ENCODE results near the gene OCA2. TPM values are rescaled to one million over a fixed set of nuclear protein-coding genes. Genes with fewer than 3 reads are reported as not detected.

The OCA2 gene
- total RNA-seq, 1 experiment from 2014 or later = 0.09 TPM

DNA sequence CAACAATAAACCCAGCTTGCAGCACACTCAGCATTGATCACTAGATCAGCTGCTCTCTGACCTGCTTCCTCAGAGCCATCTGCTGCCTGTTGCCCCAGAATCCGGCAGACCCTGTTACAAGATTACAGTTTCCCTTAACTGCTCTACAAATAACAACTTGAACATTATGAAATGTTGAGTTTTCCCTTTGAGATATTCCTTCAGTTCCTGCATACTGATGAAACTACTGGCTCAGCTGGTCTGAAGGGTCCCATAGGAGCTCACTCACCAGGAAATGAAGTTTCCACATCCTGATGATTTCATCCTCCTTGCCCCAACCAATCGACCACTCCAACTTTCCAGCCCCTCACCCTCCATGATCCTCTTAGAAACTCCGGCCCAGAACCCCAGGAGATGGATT is 281.9 kb downstream of the OCA2 start:
- intact Hi-C loops (cut with micrococcal nuclease; ENCODE audit: unreplicated experiment) = no loop called here
- CTCF ChIA-PET = no interaction called here

DNA sequence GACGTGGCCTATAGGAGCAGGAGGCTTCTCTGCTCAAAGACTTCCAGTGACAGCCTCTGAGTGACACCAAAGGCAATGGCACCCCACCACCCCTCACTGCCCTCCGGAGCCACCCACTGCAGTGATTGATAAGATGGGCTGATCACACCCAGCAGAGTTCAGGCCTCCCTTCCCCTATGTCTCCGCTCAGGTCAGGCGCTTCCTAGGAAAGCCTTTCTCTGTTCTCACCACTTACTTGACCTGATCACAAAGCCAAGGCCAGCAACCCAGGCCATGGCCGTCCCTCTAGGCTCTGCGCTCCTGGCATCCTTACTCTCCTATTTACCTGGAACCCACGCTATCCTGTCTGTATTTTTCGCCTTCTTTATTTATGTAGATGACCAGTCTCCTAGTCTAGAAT is 282.3 kb downstream of the OCA2 start:
- DNase-seq (ENCODE audit: low spot score) = no peak
- BruUV-seq (replicated peaks) = no TSS peak
- no peaks in the 10 kb centered on the region for H3K36me3 ChIP-seq (ENCODE audit: insufficient read depth, low read length, poor library complexity, severe bottlenecking)
- H3K9me3 ChIP-seq (ENCODE audit: low read depth, low read length, poor library complexity, severe bottlenecking) = peaks cover 39% of the 10 kb centered on the region
- no peak overlapping the region for H3K27ac ChIP-seq (ENCODE audit: low read depth, low read length, poor library complexity, severe bottlenecking)
- CTCF ChIA-PET = no interaction called here
- intact Hi-C loops (cut with micrococcal nuclease; ENCODE audit: unreplicated experiment) = no loop called here
- H3K4me3 ChIP-seq (ENCODE audit: low read depth, low read length, poor library complexity, severe bottlenecking) = no peak overlapping the region
- POLR2A ChIA-PET (ENCODE audit: low non-redundant PET) = no interaction called here
- H3K4me1 ChIP-seq (ENCODE audit: insufficient read depth, low read length, poor library complexity, severe bottlenecking) = no peaks in the 10 kb centered on the region
- TF ChIP-seq, protein P1, sequence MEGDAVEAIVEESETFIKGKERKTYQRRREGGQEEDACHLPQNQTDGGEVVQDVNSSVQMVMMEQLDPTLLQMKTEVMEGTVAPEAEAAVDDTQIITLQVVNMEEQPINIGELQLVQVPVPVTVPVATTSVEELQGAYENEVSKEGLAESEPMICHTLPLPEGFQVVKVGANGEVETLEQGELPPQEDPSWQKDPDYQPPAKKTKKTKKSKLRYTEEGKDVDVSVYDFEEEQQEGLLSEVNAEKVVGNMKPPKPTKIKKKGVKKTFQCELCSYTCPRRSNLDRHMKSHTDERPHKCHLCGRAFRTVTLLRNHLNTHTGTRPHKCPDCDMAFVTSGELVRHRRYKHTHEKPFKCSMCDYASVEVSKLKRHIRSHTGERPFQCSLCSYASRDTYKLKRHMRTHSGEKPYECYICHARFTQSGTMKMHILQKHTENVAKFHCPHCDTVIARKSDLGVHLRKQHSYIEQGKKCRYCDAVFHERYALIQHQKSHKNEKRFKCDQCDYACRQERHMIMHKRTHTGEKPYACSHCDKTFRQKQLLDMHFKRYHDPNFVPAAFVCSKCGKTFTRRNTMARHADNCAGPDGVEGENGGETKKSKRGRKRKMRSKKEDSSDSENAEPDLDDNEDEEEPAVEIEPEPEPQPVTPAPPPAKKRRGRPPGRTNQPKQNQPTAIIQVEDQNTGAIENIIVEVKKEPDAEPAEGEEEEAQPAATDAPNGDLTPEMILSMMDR (conservative IDR thresholded peaks at IDR 0.05; ENCODE audit: low read depth, low read length) = no peak
- no peak for TF ChIP-seq EZH2 (IDR thresholded peaks at IDR 0.05; ENCODE audit: borderline replicate concordance, low read depth, low read length, poor library complexity, severe bottlenecking)
- no peaks in the 10 kb centered on the region for H3K27me3 ChIP-seq (replicated peaks; ENCODE audit: insufficient read depth, low read depth, low read length, poor library complexity)

More for the DNA sequence above, 281.9 kb downstream of the OCA2 start:
- H3K4me1 ChIP-seq (ENCODE audit: insufficient read depth, low read length, poor library complexity, severe bottlenecking) = no peaks in the 10 kb centered on the region
- POLR2A ChIA-PET (ENCODE audit: low non-redundant PET) = no interaction called here
- no peaks in the 10 kb centered on the region for H3K36me3 ChIP-seq (ENCODE audit: insufficient read depth, low read length, poor library complexity, severe bottlenecking)
- TF ChIP-seq EZH2 (IDR thresholded peaks at IDR 0.05; ENCODE audit: borderline replicate concordance, low read depth, low read length, poor library complexity, severe bottlenecking) = no peak
- TF ChIP-seq, protein P1 (conservative IDR thresholded peaks at IDR 0.05; ENCODE audit: low read depth, low read length) = no peak
- no peak overlapping the region for H3K4me3 ChIP-seq (ENCODE audit: low read depth, low read length, poor library complexity, severe bottlenecking)
- H3K9me3 ChIP-seq (ENCODE audit: low read depth, low read length, poor library complexity, severe bottlenecking) = peaks cover 38% of the 10 kb centered on the region
- no peaks in the 10 kb centered on the region for H3K27me3 ChIP-seq (replicated peaks; ENCODE audit: insufficient read depth, low read depth, low read length, poor library complexity)
- no peak overlapping the region for H3K27ac ChIP-seq (ENCODE audit: low read depth, low read length, poor library complexity, severe bottlenecking)
- DNase-seq (ENCODE audit: low spot score) = no peak
- BruUV-seq (replicated peaks) = no TSS peak

DNA sequence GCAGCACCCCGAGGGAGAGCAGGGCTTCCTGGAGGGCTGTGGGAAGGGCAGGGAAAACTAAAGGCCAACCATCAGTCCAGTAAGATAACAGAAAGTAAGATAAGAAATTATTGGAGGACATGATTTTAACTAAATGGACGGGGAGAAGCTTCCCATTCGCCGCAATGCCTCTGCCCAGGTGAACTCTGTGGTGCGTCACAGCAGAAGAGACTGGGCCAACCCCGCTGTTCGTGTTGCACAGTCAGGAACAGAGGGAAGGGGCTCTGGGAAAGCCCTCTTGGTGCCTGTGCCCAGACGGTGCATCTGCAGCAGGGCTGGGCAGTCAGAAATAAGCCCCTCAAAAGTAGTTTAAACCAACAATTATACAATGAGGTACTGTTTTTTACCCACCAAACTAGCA is 284.1 kb downstream of the OCA2 start:
- TF ChIP-seq EZH2 (IDR thresholded peaks at IDR 0.05; ENCODE audit: borderline replicate concordance, low read depth, low read length, poor library complexity, severe bottlenecking) = no peak
- TF ChIP-seq, protein P1 (conservative IDR thresholded peaks at IDR 0.05; ENCODE audit: low read depth, low read length) = no peak

More for the DNA sequence above, 284.1 kb downstream of the OCA2 start:
- ChIA-PET POLR2A (ENCODE audit: low non-redundant PET) (no interaction called here), CTCF (no interaction called here)
- DNase-seq (ENCODE audit: low spot score) = no peak
- Histone ChIP-seq H3K27me3 (replicated peaks; ENCODE audit: insufficient read depth, low read depth, low read length, poor library complexity) (no peaks in the 10 kb centered on the region), H3K9me3 (ENCODE audit: low read depth, low read length, poor library complexity, severe bottlenecking) (peaks cover 44% of the 10 kb centered on the region), H3K4me3 (ENCODE audit: low read depth, low read length, poor library complexity, severe bottlenecking) (no peak overlapping the region), H3K36me3 (ENCODE audit: insufficient read depth, low read length, poor library complexity, severe bottlenecking) (no peaks in the 10 kb centered on the region), H3K27ac (ENCODE audit: low read depth, low read length, poor library complexity, severe bottlenecking) (no peak overlapping the region), H3K4me1 (ENCODE audit: insufficient read depth, low read length, poor library complexity, severe bottlenecking) (no peaks in the 10 kb centered on the region)
- no TSS peak for BruUV-seq (replicated peaks)
- intact Hi-C loops (cut with micrococcal nuclease; ENCODE audit: unreplicated experiment) = no loop called here
